Muscle layer of duodenum (tissue), 2 donors: ENCODE measurements around the gene CPXM2.
A peak's percentile ranks its signal among the peaks of the same experiment; 100 is the strongest.

Experiments used
- H3K27ac ChIP-seq: one replicate; pipeline ENCODE4 v1.7.0; 2013; ENCODE audit warnings: mild to moderate bottlenecking, low read length
- H3K27me3 ChIP-seq: one replicate; pipeline ENCODE4 v1.7.0; 2013; ENCODE audit warnings: low read depth, mild to moderate bottlenecking, control low read depth, low read length
- H3K36me3 ChIP-seq, 2 donors: one replicate each; pipeline ENCODE4 v1.7.0; 2013; ENCODE audit warnings: low read length in 2 of 2, control low read depth in 1 of 2, mild to moderate bottlenecking in 1 of 2; ENCODE audit not compliant: insufficient read depth in 2 of 2, control insufficient read depth in 1 of 2
- H3K4me1 ChIP-seq, 2 donors: one replicate each; pipeline ENCODE4 v1.7.0; 2013; ENCODE audit warnings: low read length in 2 of 2, mild to moderate bottlenecking in 2 of 2, control low read depth in 1 of 2, moderate library complexity in 1 of 2; ENCODE audit not compliant: insufficient read depth in 2 of 2, control insufficient read depth in 1 of 2
- H3K4me3 ChIP-seq, 2 donors: one replicate each; pipeline ENCODE4 v1.7.0; 2013; ENCODE audit warnings: low read length in 2 of 2, low read depth in 1 of 2, mild to moderate bottlenecking in 1 of 2
- H3K9me3 ChIP-seq, 2 donors: one replicate each; pipeline ENCODE4 v1.7.0; 2013; ENCODE audit warnings: low read length in 2 of 2, control low read depth in 1 of 2, mild to moderate bottlenecking in 1 of 2; ENCODE audit not compliant: control insufficient read depth in 1 of 2
- donor health status: healthy.

Gene CPXM2

GRCh38 chr10:123903621-123904020, 12.0 kb upstream of the CPXM2 start:
- H3K4me3 ChIP-seq: no peak overlapping the region
- H3K36me3 ChIP-seq: no peaks in the 10 kb centered on the region
- peaks cover 0 to 16% of the 10 kb centered on the region in 2 donors for H3K4me1 ChIP-seq
- H3K27ac ChIP-seq: no peak overlapping the region
- peaks cover 0 to 5% of the 10 kb centered on the region in 2 donors for H3K9me3 ChIP-seq
- H3K27me3 ChIP-seq: no peaks in the 10 kb centered on the region

GRCh38 chr10:123901621-123902020, 10.0 kb upstream of the CPXM2 start:
- no peak overlapping the region for H3K27ac ChIP-seq
- no peaks in the 10 kb centered on the region for H3K36me3 ChIP-seq
- peaks cover 0 to 3% of the 10 kb centered on the region in 2 donors for H3K4me1 ChIP-seq
- H3K4me3 ChIP-seq: no peak overlapping the region
- no peaks in the 10 kb centered on the region for H3K27me3 ChIP-seq
- H3K9me3 ChIP-seq: peaks cover 0 to 5% of the 10 kb centered on the region in 2 donors

GRCh38 chr10:123897146-123897545, 5.5 kb upstream of the CPXM2 start:
- no peaks in the 10 kb centered on the region for H3K36me3 ChIP-seq
- H3K4me1 ChIP-seq: peaks cover 0 to 7% of the 10 kb centered on the region in 2 donors
- peaks cover 0 to 5% of the 10 kb centered on the region in 2 donors for H3K9me3 ChIP-seq
- no peak overlapping the region for H3K27ac ChIP-seq
- no peak overlapping the region for H3K4me3 ChIP-seq
- no peaks in the 10 kb centered on the region for H3K27me3 ChIP-seq

GRCh38 chr10:123896246-123896927, 4.8 kb upstream of the CPXM2 start:
- Histone ChIP-seq H3K4me3 (no peak overlapping the region), H3K36me3 (no peaks in the 10 kb centered on the region), H3K27ac (no peak overlapping the region), H3K4me1 (peaks cover 0 to 7% of the 10 kb centered on the region in 2 donors), H3K9me3 (peaks cover 0 to 5% of the 10 kb centered on the region in 2 donors), H3K27me3 (no peaks in the 10 kb centered on the region)

GRCh38 chr10:123893651-123894050, 2.0 kb upstream of the CPXM2 start:
- Histone ChIP-seq H3K9me3 (no peaks in the 10 kb centered on the region), H3K27me3 (no peaks in the 10 kb centered on the region), H3K4me3 (no peak overlapping the region), H3K4me1 (peaks cover 0 to 7% of the 10 kb centered on the region in 2 donors), H3K36me3 (no peaks in the 10 kb centered on the region), H3K27ac (no peak overlapping the region)

- H3K4me3 ChIP-seq: peak overlapping the region; percentile 57 to 65
- no peaks in the 10 kb centered on the region for H3K36me3 ChIP-seq
- H3K4me1 ChIP-seq: peaks cover 0 to 25% of the 10 kb centered on the region in 2 donors
- peak overlapping the region; percentile 83 for H3K27ac ChIP-seq
- H3K27me3 ChIP-seq: no peaks in the 10 kb centered on the region
- H3K9me3 ChIP-seq: no peaks in the 10 kb centered on the region
Observed at GRCh38 chr10:123890756-123891143, 857 bp downstream of the CPXM2 start.

GRCh38 chr10:123890226-123890625, 1.4 kb downstream of the CPXM2 start:
- Histone ChIP-seq H3K27ac (peak overlapping the region; percentile 83), H3K27me3 (no peaks in the 10 kb centered on the region), H3K36me3 (no peaks in the 10 kb centered on the region), H3K4me3 (peak overlapping the region; percentile 57 to 65), H3K9me3 (no peaks in the 10 kb centered on the region), H3K4me1 (peaks cover 0 to 30% of the 10 kb centered on the region in 2 donors)

GRCh38 chr10:123889821-123890220, 1.8 kb downstream of the CPXM2 start:
- Histone ChIP-seq H3K4me1 (peaks cover 0 to 34% of the 10 kb centered on the region in 2 donors), H3K4me3 (peak overlapping the region; percentile 57 to 65), H3K27me3 (no peaks in the 10 kb centered on the region), H3K9me3 (no peaks in the 10 kb centered on the region), H3K36me3 (no peaks in the 10 kb centered on the region), H3K27ac (peak overlapping the region; percentile 83)

- Histone ChIP-seq H3K27me3 (no peaks in the 10 kb centered on the region), H3K4me3 (peak overlapping the region; percentile 19 to 45), H3K4me1 (peaks cover 0 to 45% of the 10 kb centered on the region in 2 donors), H3K36me3 (no peaks in the 10 kb centered on the region), H3K9me3 (no peaks in the 10 kb centered on the region), H3K27ac (no peak overlapping the region)
Observed at GRCh38 chr10:123888751-123889150, 2.9 kb downstream of the CPXM2 start.

- H3K4me1 ChIP-seq: peaks cover 0 to 50% of the 10 kb centered on the region in 2 donors
- no peak overlapping the region for H3K27ac ChIP-seq
- H3K9me3 ChIP-seq: no peaks in the 10 kb centered on the region
- no peaks in the 10 kb centered on the region for H3K27me3 ChIP-seq
- peak overlapping the region; percentile 19 to 45 for H3K4me3 ChIP-seq
- H3K36me3 ChIP-seq: no peaks in the 10 kb centered on the region
Observed at GRCh38 chr10:123888256-123888655, 3.4 kb downstream of the CPXM2 start.

- H3K4me3 ChIP-seq: no peak overlapping the region
- H3K27ac ChIP-seq: no peak overlapping the region
- no peaks in the 10 kb centered on the region for H3K36me3 ChIP-seq
- no peaks in the 10 kb centered on the region for H3K27me3 ChIP-seq
- H3K4me1 ChIP-seq: peaks cover 0 to 55% of the 10 kb centered on the region in 2 donors
- no peaks in the 10 kb centered on the region for H3K9me3 ChIP-seq
Observed at GRCh38 chr10:123886292-123886691, 5.3 kb downstream of the CPXM2 start.
